Measurements from ENCODE around the gene DIS3L2.
"Not testable (repeated sequence)": the region's sequence is repeated elsewhere in the genome, so short reads cannot be mapped to it uniquely, and the experiment has no call there.

The DIS3L2 gene

GRCh38 chr2:232376260-232376659 lies 414.7 kb downstream of the DIS3L2 start:
- no peaks in the 10 kb centered on the region for H3K4me1 ChIP-seq (ENCODE audit: control insufficient read depth, low read depth, low read length)
- no peak overlapping the region for H3K4ac ChIP-seq (ENCODE audit: low read depth, low read length)
- H2BK120ac ChIP-seq (ENCODE audit: low read depth, low read length), result no peak overlapping the region
- no peaks in the 10 kb centered on the region for H3K79me1 ChIP-seq (ENCODE audit: low read length)
- no peak overlapping the region for H3K23ac ChIP-seq (ENCODE audit: low read length)
- H3K4me3 ChIP-seq (ENCODE audit: low read length), result no peak overlapping the region
- H2BK5ac ChIP-seq (ENCODE audit: low read length), result no peak overlapping the region
- H3K36me3 ChIP-seq (ENCODE audit: control insufficient read depth, insufficient read depth, low read length), result no peaks in the 10 kb centered on the region
- H3K18ac ChIP-seq (ENCODE audit: low read length), result no peak overlapping the region
- H4K8ac ChIP-seq (ENCODE audit: low read depth, low read length), result no peak overlapping the region
- no peaks in the 10 kb centered on the region for H3K79me2 ChIP-seq (ENCODE audit: control insufficient read depth, insufficient read depth, low read length)
- no peak overlapping the region for H3K27ac ChIP-seq (ENCODE audit: low read depth, low read length)
- no peak overlapping the region for H3K4me2 ChIP-seq (ENCODE audit: low read length)
- no peak overlapping the region for H2AK5ac ChIP-seq (ENCODE audit: low read length)
- H3K27me3 ChIP-seq (ENCODE audit: insufficient read depth, low read length, poor library complexity), result no peaks in the 10 kb centered on the region
- no peak overlapping the region for H3K56ac ChIP-seq (ENCODE audit: low read length)
- no CpG with 5 or more reads among the region's 4 CpGs for WGBS (ENCODE audit: extremely low coverage, insufficient coverage, low lambda C conversion rate)
- no peak overlapping the region for H4K5ac ChIP-seq (ENCODE audit: low read length)
- no peak overlapping the region for H3K9ac ChIP-seq (ENCODE audit: low read length)
- no peak for DNase-seq
- H2BK15ac ChIP-seq (replicated peaks; ENCODE audit: low read depth), result no peak overlapping the region

GRCh38 chr2:232376713-232377112 lies 415.2 kb downstream of the DIS3L2 start:
- no CpG with 5 or more reads among the region's 7 CpGs for WGBS (ENCODE audit: extremely low coverage, insufficient coverage, low lambda C conversion rate)
- H3K27ac ChIP-seq (ENCODE audit: low read depth, low read length), result no peak overlapping the region

GRCh38 chr2:232377319-232377718 lies 415.8 kb downstream of the DIS3L2 start:
- H3K27ac ChIP-seq (ENCODE audit: low read depth, low read length), result no peak overlapping the region
- no peak overlapping the region for H4K8ac ChIP-seq (ENCODE audit: low read depth, low read length)
- WGBS (ENCODE audit: extremely low coverage, insufficient coverage, low lambda C conversion rate), result no CpG with 5 or more reads among the region's 7 CpGs
- DNase-seq, result no peak
- H3K4me3 ChIP-seq (ENCODE audit: low read length), result no peak overlapping the region
- no peak overlapping the region for H3K4me2 ChIP-seq (ENCODE audit: low read length)
- no peaks in the 10 kb centered on the region for H3K27me3 ChIP-seq (ENCODE audit: insufficient read depth, low read length, poor library complexity)
- H3K56ac ChIP-seq (ENCODE audit: low read length), result no peak overlapping the region
- no peak overlapping the region for H3K23ac ChIP-seq (ENCODE audit: low read length)
- H2AK5ac ChIP-seq (ENCODE audit: low read length), result no peak overlapping the region
- no peak overlapping the region for H3K4ac ChIP-seq (ENCODE audit: low read depth, low read length)
- no peak overlapping the region for H4K5ac ChIP-seq (ENCODE audit: low read length)
- no peak overlapping the region for H3K9ac ChIP-seq (ENCODE audit: low read length)
- no peaks in the 10 kb centered on the region for H3K36me3 ChIP-seq (ENCODE audit: control insufficient read depth, insufficient read depth, low read length)
- no peak overlapping the region for H2BK120ac ChIP-seq (ENCODE audit: low read depth, low read length)
- H2BK15ac ChIP-seq (replicated peaks; ENCODE audit: low read depth), result no peak overlapping the region
- no peaks in the 10 kb centered on the region for H3K4me1 ChIP-seq (ENCODE audit: control insufficient read depth, low read depth, low read length)
- no peaks in the 10 kb centered on the region for H3K79me2 ChIP-seq (ENCODE audit: control insufficient read depth, insufficient read depth, low read length)
- no peak overlapping the region for H3K18ac ChIP-seq (ENCODE audit: low read length)
- no peak overlapping the region for H2BK5ac ChIP-seq (ENCODE audit: low read length)
- no peaks in the 10 kb centered on the region for H3K79me1 ChIP-seq (ENCODE audit: low read length)

More at GRCh38 chr2:232376713-232377112, 415.2 kb downstream of the DIS3L2 start:
- H3K27me3 ChIP-seq (ENCODE audit: insufficient read depth, low read length, poor library complexity), result no peaks in the 10 kb centered on the region
- no peak overlapping the region for H4K8ac ChIP-seq (ENCODE audit: low read depth, low read length)
- no peak overlapping the region for H4K5ac ChIP-seq (ENCODE audit: low read length)
- no peak overlapping the region for H2AK5ac ChIP-seq (ENCODE audit: low read length)
- no peak overlapping the region for H3K4me2 ChIP-seq (ENCODE audit: low read length)
- no peak overlapping the region for H3K4ac ChIP-seq (ENCODE audit: low read depth, low read length)
- no peak overlapping the region for H3K23ac ChIP-seq (ENCODE audit: low read length)
- H3K18ac ChIP-seq (ENCODE audit: low read length), result no peak overlapping the region
- no peak for DNase-seq
- no peaks in the 10 kb centered on the region for H3K79me1 ChIP-seq (ENCODE audit: low read length)
- no peak overlapping the region for H2BK5ac ChIP-seq (ENCODE audit: low read length)
- no peak overlapping the region for H3K9ac ChIP-seq (ENCODE audit: low read length)
- no peak overlapping the region for H3K4me3 ChIP-seq (ENCODE audit: low read length)
- H2BK120ac ChIP-seq (ENCODE audit: low read depth, low read length), result no peak overlapping the region
- H3K4me1 ChIP-seq (ENCODE audit: control insufficient read depth, low read depth, low read length), result no peaks in the 10 kb centered on the region
- no peak overlapping the region for H3K56ac ChIP-seq (ENCODE audit: low read length)
- H3K79me2 ChIP-seq (ENCODE audit: control insufficient read depth, insufficient read depth, low read length), result no peaks in the 10 kb centered on the region
- no peaks in the 10 kb centered on the region for H3K36me3 ChIP-seq (ENCODE audit: control insufficient read depth, insufficient read depth, low read length)
- H2BK15ac ChIP-seq (replicated peaks; ENCODE audit: low read depth), result no peak overlapping the region

- H2BK15ac ChIP-seq (replicated peaks; ENCODE audit: low read depth), result no peak overlapping the region
- no peak overlapping the region for H3K4me2 ChIP-seq (ENCODE audit: low read length)
- H2BK5ac ChIP-seq (ENCODE audit: low read length), result no peak overlapping the region
- WGBS (ENCODE audit: extremely low coverage, insufficient coverage, low lambda C conversion rate), result no CpG with 5 or more reads among the region's 17 CpGs
- no peak overlapping the region for H3K4me3 ChIP-seq (ENCODE audit: low read length)
- no peak overlapping the region for H4K8ac ChIP-seq (ENCODE audit: low read depth, low read length)
- no peaks in the 10 kb centered on the region for H3K27me3 ChIP-seq (ENCODE audit: insufficient read depth, low read length, poor library complexity)
- H3K36me3 ChIP-seq (ENCODE audit: control insufficient read depth, insufficient read depth, low read length), result no peaks in the 10 kb centered on the region
- no peak overlapping the region for H3K56ac ChIP-seq (ENCODE audit: low read length)
- H3K79me2 ChIP-seq (ENCODE audit: control insufficient read depth, insufficient read depth, low read length), result no peaks in the 10 kb centered on the region
- H3K9ac ChIP-seq (ENCODE audit: low read length), result no peak overlapping the region
- no peaks in the 10 kb centered on the region for H3K79me1 ChIP-seq (ENCODE audit: low read length)
- H3K4me1 ChIP-seq (ENCODE audit: control insufficient read depth, low read depth, low read length), result no peaks in the 10 kb centered on the region
- no peak overlapping the region for H3K27ac ChIP-seq (ENCODE audit: low read depth, low read length)
- H2BK120ac ChIP-seq (ENCODE audit: low read depth, low read length), result no peak overlapping the region
- no peak overlapping the region for H3K4ac ChIP-seq (ENCODE audit: low read depth, low read length)
- H3K18ac ChIP-seq (ENCODE audit: low read length), result no peak overlapping the region
- H4K5ac ChIP-seq (ENCODE audit: low read length), result no peak overlapping the region
- H2AK5ac ChIP-seq (ENCODE audit: low read length), result no peak overlapping the region
- H3K23ac ChIP-seq (ENCODE audit: low read length), result no peak overlapping the region
- DNase-seq, result no peak
Observed at GRCh38 chr2:232377841-232378734, 416.6 kb downstream of the DIS3L2 start.

- H3K4me1 ChIP-seq (ENCODE audit: control insufficient read depth, low read depth, low read length); H3K4me2 ChIP-seq (ENCODE audit: low read length); H3K27me3 ChIP-seq (ENCODE audit: insufficient read depth, low read length, poor library complexity); H2BK15ac ChIP-seq (replicated peaks; ENCODE audit: low read depth); DNase-seq; H3K18ac ChIP-seq (ENCODE audit: low read length); H3K36me3 ChIP-seq (ENCODE audit: control insufficient read depth, insufficient read depth, low read length); H2BK5ac ChIP-seq (ENCODE audit: low read length); H3K79me2 ChIP-seq (ENCODE audit: control insufficient read depth, insufficient read depth, low read length); H4K5ac ChIP-seq (ENCODE audit: low read length); H3K4ac ChIP-seq (ENCODE audit: low read depth, low read length); H3K23ac ChIP-seq (ENCODE audit: low read length); H2AK5ac ChIP-seq (ENCODE audit: low read length); H3K79me1 ChIP-seq (ENCODE audit: low read length); H4K8ac ChIP-seq (ENCODE audit: low read depth, low read length); H2BK120ac ChIP-seq (ENCODE audit: low read depth, low read length); H3K27ac ChIP-seq (ENCODE audit: low read depth, low read length); H3K56ac ChIP-seq (ENCODE audit: low read length); H3K9ac ChIP-seq (ENCODE audit: low read length); H3K4me3 ChIP-seq (ENCODE audit: low read length): not testable (repeated sequence)
- no CpG with 5 or more reads among the region's 12 CpGs for WGBS (ENCODE audit: extremely low coverage, insufficient coverage, low lambda C conversion rate)
Observed at GRCh38 chr2:232378735-232379151, 417.2 kb downstream of the DIS3L2 start, which contains the start of gene ALPP. Gene ALPP, plus strand, starts transcription at chr2:232378751. Its CDS starts 52 bp downstream, at chr2:232378803.
